WTC11 (cell line): ENCODE measurements around the gene GABRR3. TPM values are rescaled to one million over a fixed set of nuclear protein-coding genes. Genes with fewer than 3 reads are reported as not detected.
A peak's percentile ranks its signal among the peaks of the same experiment; 100 is the strongest.

ENCODE experiments used
- ATAC-seq: fragments of 200-7000 bp; cut with Tn5 transposase; 2 replicates; pipeline ENCODE4 v1.10.0; 2021; ENCODE audit warnings: mild to moderate bottlenecking, moderate library complexity
- CTCF ChIA-PET: fragments of 300-600 bp; sonication (Branson Sonifier 250); formaldehyde crosslinking; loops from one replicate; lab custom pipeline; 2021; ENCODE audit warnings: antibody characterized with exemption; lab: Charles Lee
- POLR2A ChIA-PET: fragments of 350-600 bp; sonication (Branson Sonifier 250); formaldehyde crosslinking; loops from one replicate; lab custom pipeline; 2021; ENCODE audit warnings: antibody characterized with exemption; lab: Charles Lee
- DNase-seq: peaks from one replicate; pipeline ENCODE4 v3.0.0; 2021; ENCODE audit warnings: low spot score
- H3K27ac Mint-ChIP-seq: 2 replicates; pipeline ENCODE4 v1.8.0; 2021; ENCODE audit warnings: mixed read lengths
- H3K27me3 Mint-ChIP-seq: 2 replicates; pipeline ENCODE4 v1.8.0; 2021; ENCODE audit warnings: low read depth, mild to moderate bottlenecking, moderate library complexity, mixed read lengths
- H3K36me3 Mint-ChIP-seq: 2 replicates; pipeline ENCODE4 v1.8.0; 2021; ENCODE audit warnings: mixed read lengths
- H3K4me1 Mint-ChIP-seq: 2 replicates; pipeline ENCODE4 v1.8.0; 2022; ENCODE audit warnings: mixed read lengths
- H3K4me3 Mint-ChIP-seq: 2 replicates; pipeline ENCODE4 v1.8.0; 2021; ENCODE audit warnings: mild to moderate bottlenecking, moderate library complexity, mixed read lengths
- H3K9me3 Mint-ChIP-seq: 2 replicates; pipeline ENCODE4 v1.8.0; 2021; ENCODE audit warnings: mixed read lengths
- ATF2 ChIP-seq: sonication (generic); formaldehyde crosslinking; IDR thresholded peaks from 2 replicates; pipeline ENCODE4 v1.8.1; 2022; ENCODE audit warnings: low read depth, missing genetic modification reagents, borderline replicate concordance
- CREB1 ChIP-seq: sonication (generic); formaldehyde crosslinking; IDR thresholded peaks from 2 replicates; pipeline ENCODE4 v1.8.0; 2023; ENCODE audit warnings: mild to moderate bottlenecking, missing genetic modification reagents
- CTCF ChIP-seq: fragments of 200-600 bp; IDR thresholded peaks from 2 replicates; pipeline ENCODE4 v1.8.0; 2022; ENCODE audit warnings: antibody characterized with exemption
- E2F1 ChIP-seq: sonication (generic); formaldehyde crosslinking; IDR thresholded peaks from 2 replicates; pipeline ENCODE4 v1.8.0; 2022; ENCODE audit warnings: mild to moderate bottlenecking, missing genetic modification reagents
- EMX1 ChIP-seq: fragments of 250-450 bp; sonication (Bioruptor Pico); IDR thresholded peaks from 2 replicates; pipeline ENCODE4 v1.8.0; 2021; ENCODE audit warnings: mild to moderate bottlenecking
- ERG ChIP-seq: fragments of 250-450 bp; sonication (Bioruptor Pico); IDR thresholded peaks from 2 replicates; pipeline ENCODE4 v1.8.0; 2021; ENCODE audit warnings: mild to moderate bottlenecking
- GRHL2 ChIP-seq: fragments of 250-450 bp; sonication (Bioruptor Pico); IDR thresholded peaks from 2 replicates; pipeline ENCODE4 v1.8.0; 2022; ENCODE audit warnings: mild to moderate bottlenecking, moderate library complexity; ENCODE audit not compliant: insufficient replicate concordance, severe bottlenecking
- HMGA2 ChIP-seq: fragments of 250-450 bp; sonication (Bioruptor Pico); IDR thresholded peaks from 2 replicates; pipeline ENCODE4 v1.4.0; 2021; ENCODE audit warnings: mild to moderate bottlenecking, moderate library complexity
- JUN ChIP-seq: sonication (generic); formaldehyde crosslinking; IDR thresholded peaks from 2 replicates; pipeline ENCODE4 v1.8.0; 2023; ENCODE audit warnings: mild to moderate bottlenecking, missing genetic modification reagents
- MLX ChIP-seq: sonication (generic); formaldehyde crosslinking; IDR thresholded peaks from 2 replicates; pipeline ENCODE4 v1.8.1; 2023; ENCODE audit warnings: mild to moderate bottlenecking, missing genetic modification reagents, moderate library complexity
- NFYB ChIP-seq: sonication (generic); formaldehyde crosslinking; conservative IDR thresholded peaks from 2 replicates; pipeline ENCODE4 v1.8.0; 2022; ENCODE audit warnings: low read depth, missing genetic modification reagents
- NR1H2 ChIP-seq: sonication (generic); formaldehyde crosslinking; IDR thresholded peaks from 2 replicates; pipeline ENCODE4 v1.9.0; 2021; ENCODE audit warnings: mild to moderate bottlenecking, moderate library complexity, missing genetic modification reagents
- NR2C2 ChIP-seq: sonication (generic); formaldehyde crosslinking; IDR thresholded peaks from 2 replicates; pipeline ENCODE4 v1.8.0; 2022; ENCODE audit warnings: mild to moderate bottlenecking, missing genetic modification reagents
- SMAD3 ChIP-seq: sonication (generic); formaldehyde crosslinking; IDR thresholded peaks from 2 replicates; pipeline ENCODE4 v1.8.0; 2022; ENCODE audit warnings: missing genetic modification reagents, mild to moderate bottlenecking, borderline replicate concordance
- SMAD4 ChIP-seq: sonication (generic); formaldehyde crosslinking; IDR thresholded peaks from 2 replicates; pipeline ENCODE4 v1.8.0; 2022; ENCODE audit warnings: mild to moderate bottlenecking, missing genetic modification reagents
- SOX15 ChIP-seq: fragments of 250-450 bp; sonication (Bioruptor Pico); IDR thresholded peaks from 2 replicates; pipeline ENCODE4 v1.9.0; 2021; ENCODE audit warnings: mild to moderate bottlenecking
- SP1 ChIP-seq: sonication (generic); formaldehyde crosslinking; conservative IDR thresholded peaks from 2 replicates; pipeline ENCODE4 v1.8.1; 2022; ENCODE audit warnings: missing genetic modification reagents
- STAT6 ChIP-seq: sonication (generic); formaldehyde crosslinking; conservative IDR thresholded peaks from 2 replicates; pipeline ENCODE4 v1.8.1; 2023; ENCODE audit warnings: mild to moderate bottlenecking, low read depth, missing genetic modification reagents, moderate library complexity
- TEAD1 ChIP-seq: sonication (generic); formaldehyde crosslinking; IDR thresholded peaks from 2 replicates; pipeline ENCODE4 v1.8.0; 2022; ENCODE audit warnings: mild to moderate bottlenecking, missing genetic modification reagents
- USF2 ChIP-seq: sonication (generic); formaldehyde crosslinking; IDR thresholded peaks from 2 replicates; pipeline ENCODE4 v1.8.1; 2023; ENCODE audit warnings: mild to moderate bottlenecking, missing genetic modification reagents, moderate library complexity
- ZNF219 ChIP-seq: sonication (generic); formaldehyde crosslinking; IDR thresholded peaks from 2 replicates; pipeline ENCODE4 v1.8.0; 2023; ENCODE audit warnings: missing genetic modification reagents, mild to moderate bottlenecking, borderline replicate concordance
- ZNF512 ChIP-seq: sonication (generic); formaldehyde crosslinking; IDR thresholded peaks from 2 replicates; pipeline ENCODE4 v1.8.1; 2022; ENCODE audit warnings: missing genetic modification reagents, borderline replicate concordance
- ZNF671 ChIP-seq: fragments of 250-450 bp; sonication (Bioruptor Pico); IDR thresholded peaks from 2 replicates; pipeline ENCODE4 v1.8.0; 2021; ENCODE audit warnings: mild to moderate bottlenecking
- total RNA-seq: library from RNA; stranded (reverse); gene quantifications from 3 replicates; pipeline ENCODE4 v1.2.3, GENCODE V29; 2021

Gene GABRR3
- total RNA-seq, 1 experiment from 2014 or later, result not detected

GRCh38 chr3:97993526-97993925 lies 41.6 kb downstream of the GABRR3 start (continued):
- TF ChIP-seq STAT6 (CRISPR knock-in tag) (no peak), SMAD3 (CRISPR knock-in tag) (no peak), TEAD1 (CRISPR knock-in tag) (no peak), CREB1 (CRISPR knock-in tag) (no peak), E2F1 (CRISPR knock-in tag) (no peak), ZNF512 (CRISPR knock-in tag) (no peak), SP1 (CRISPR knock-in tag) (no peak), ZNF219 (CRISPR knock-in tag) (no peak), SMAD4 (no peak), EMX1 (CRISPR knock-in tag) (no peak), NR2C2 (CRISPR knock-in tag) (no peak), HMGA2 (no peak), NR1H2 (no peak), MLX (CRISPR knock-in tag) (no peak)

GRCh38 chr3:97992547-97993173 lies 42.5 kb downstream of the GABRR3 start:
- no peaks in the 10 kb centered on the region for H3K36me3 Mint-ChIP-seq
- CTCF ChIA-PET, result interaction anchor here (0.7 to 1.0 kb wide), 2 partner anchors 30 to 337 kb away, joined by 3 to 5 read pairs; no protein-coding TSS in a partner anchor
- H3K4me3 Mint-ChIP-seq, result no peak overlapping the region
- ATAC-seq (peak; percentile 48), DNase-seq (no peak)
- H3K27me3 Mint-ChIP-seq, result no peaks in the 10 kb centered on the region
- peak overlapping the region; percentile 76; the same call in 1 of the 2 replicates for H3K27ac Mint-ChIP-seq
- peaks cover 25% of the 10 kb centered on the region for H3K4me1 Mint-ChIP-seq
- POLR2A ChIA-PET, result no interaction called here
- peaks cover 10% of the 10 kb centered on the region for H3K9me3 Mint-ChIP-seq
- TF ChIP-seq USF2 (CRISPR knock-in tag), result no peak
- no peak for TF ChIP-seq JUN (CRISPR knock-in tag)
- no peak for TF ChIP-seq ZNF671 (CRISPR knock-in tag)
- no peak for TF ChIP-seq GRHL2 (CRISPR knock-in tag)
- no peak for TF ChIP-seq ATF2 (CRISPR knock-in tag)
- TF ChIP-seq MLX (CRISPR knock-in tag), result no peak
- TF ChIP-seq ERG (CRISPR knock-in tag), result no peak
- TF ChIP-seq SOX15 (CRISPR knock-in tag), result no peak
- no peak for TF ChIP-seq CTCF
- no peak for TF ChIP-seq NFYB (CRISPR knock-in tag)
- no peak for TF ChIP-seq EMX1 (CRISPR knock-in tag)
